ENCODE results near the gene CES1.

- no peak for TF ChIP-seq TAF1 (IDR thresholded peaks at IDR 0.05; ENCODE audit: low read depth)
- TF ChIP-seq RAD21 (IDR thresholded peaks at IDR 0.05; ENCODE audit: low read depth), result no peak
- no peak for TF ChIP-seq NFIC (IDR thresholded peaks at IDR 0.05)
- TF ChIP-seq ZBTB7A (IDR thresholded peaks at IDR 0.05; ENCODE audit: low read depth), result no peak
- no peak for TF ChIP-seq CEBPB (IDR thresholded peaks at IDR 0.05)
- no peak for TF ChIP-seq CREB1 (IDR thresholded peaks at IDR 0.05; ENCODE audit: low read depth)
- no peak for TF ChIP-seq EGR1 (IDR thresholded peaks at IDR 0.05)
- no peak for TF ChIP-seq REST (IDR thresholded peaks at IDR 0.05; ENCODE audit: low read depth)
- no peak for TF ChIP-seq YY1 (IDR thresholded peaks at IDR 0.05; ENCODE audit: low read depth)
- TF ChIP-seq TCF12 (IDR thresholded peaks at IDR 0.05; ENCODE audit: low read depth), result no peak
- TF ChIP-seq TEAD4 (IDR thresholded peaks at IDR 0.05), result no peak
Observed at GRCh38 chr16:55843105-55843395, 10.2 kb upstream of the CES1 start.

Measured in Ishikawa (cell line).